Measurements from ENCODE around the gene ATL2.

DNA sequence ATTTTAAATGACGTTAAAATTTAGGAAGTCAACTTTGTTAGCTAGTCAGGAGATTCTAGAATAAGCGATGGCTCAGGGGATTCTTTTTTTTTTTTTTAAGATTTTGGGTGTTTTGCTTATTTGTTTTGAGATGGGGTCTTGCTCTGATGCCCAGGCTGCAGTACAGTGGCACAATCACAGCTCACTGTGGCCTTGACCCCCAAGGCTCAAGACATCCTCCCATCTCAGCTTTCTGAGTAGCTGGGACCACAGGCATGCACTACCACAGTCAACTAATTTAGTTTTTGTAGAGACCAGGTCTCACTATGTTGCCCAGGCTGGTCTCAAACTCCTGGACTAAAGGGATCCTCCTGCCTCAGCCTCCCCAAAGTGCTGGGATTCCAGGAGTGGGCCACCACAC lies 16.9 kb downstream of the ATL2 start:
- TF ChIP-seq EZH2phosphoT487 (IDR thresholded peaks at IDR 0.05; ENCODE audit: borderline replicate concordance): no peak
- TF ChIP-seq, protein P1, sequence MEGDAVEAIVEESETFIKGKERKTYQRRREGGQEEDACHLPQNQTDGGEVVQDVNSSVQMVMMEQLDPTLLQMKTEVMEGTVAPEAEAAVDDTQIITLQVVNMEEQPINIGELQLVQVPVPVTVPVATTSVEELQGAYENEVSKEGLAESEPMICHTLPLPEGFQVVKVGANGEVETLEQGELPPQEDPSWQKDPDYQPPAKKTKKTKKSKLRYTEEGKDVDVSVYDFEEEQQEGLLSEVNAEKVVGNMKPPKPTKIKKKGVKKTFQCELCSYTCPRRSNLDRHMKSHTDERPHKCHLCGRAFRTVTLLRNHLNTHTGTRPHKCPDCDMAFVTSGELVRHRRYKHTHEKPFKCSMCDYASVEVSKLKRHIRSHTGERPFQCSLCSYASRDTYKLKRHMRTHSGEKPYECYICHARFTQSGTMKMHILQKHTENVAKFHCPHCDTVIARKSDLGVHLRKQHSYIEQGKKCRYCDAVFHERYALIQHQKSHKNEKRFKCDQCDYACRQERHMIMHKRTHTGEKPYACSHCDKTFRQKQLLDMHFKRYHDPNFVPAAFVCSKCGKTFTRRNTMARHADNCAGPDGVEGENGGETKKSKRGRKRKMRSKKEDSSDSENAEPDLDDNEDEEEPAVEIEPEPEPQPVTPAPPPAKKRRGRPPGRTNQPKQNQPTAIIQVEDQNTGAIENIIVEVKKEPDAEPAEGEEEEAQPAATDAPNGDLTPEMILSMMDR (conservative IDR thresholded peaks at IDR 0.05; ENCODE audit: low read length): no peak
